HG03139 (cell line): ENCODE data around the gene SSNA1.

Source experiments
- ATAC-seq: cut with Tn5 transposase; IDR thresholded peaks from one replicate; pipeline ENCODE4 v1.9.1; 2021; ENCODE audit not compliant: unreplicated experiment

SSNA1 gene

DNA sequence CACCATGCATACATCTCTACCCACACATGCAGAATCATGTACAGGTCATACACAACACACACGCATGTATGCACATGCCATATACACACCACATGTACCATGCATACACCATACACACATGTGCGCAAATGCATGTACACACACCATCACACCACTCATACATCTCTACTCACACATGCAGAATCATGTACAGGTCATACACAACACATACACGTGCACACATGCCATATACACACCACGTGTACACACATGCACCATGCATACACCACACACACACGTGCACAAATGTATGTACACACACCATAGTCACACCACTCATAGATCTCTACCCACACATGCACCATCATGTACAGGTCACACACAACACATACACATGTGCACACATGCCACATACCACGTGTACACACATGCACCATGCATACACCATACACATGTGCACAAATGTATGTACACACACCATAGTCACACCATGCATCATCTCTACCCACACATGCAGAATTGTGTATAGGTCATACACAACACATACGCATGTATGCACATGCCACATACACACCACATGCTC lies 35.6 kb upstream of the SSNA1 start:
- no peak for ATAC-seq

GRCh38 chr9:137156567-137157375 lies 31.7 kb upstream of the SSNA1 start:
- ATAC-seq = no peak

DNA sequence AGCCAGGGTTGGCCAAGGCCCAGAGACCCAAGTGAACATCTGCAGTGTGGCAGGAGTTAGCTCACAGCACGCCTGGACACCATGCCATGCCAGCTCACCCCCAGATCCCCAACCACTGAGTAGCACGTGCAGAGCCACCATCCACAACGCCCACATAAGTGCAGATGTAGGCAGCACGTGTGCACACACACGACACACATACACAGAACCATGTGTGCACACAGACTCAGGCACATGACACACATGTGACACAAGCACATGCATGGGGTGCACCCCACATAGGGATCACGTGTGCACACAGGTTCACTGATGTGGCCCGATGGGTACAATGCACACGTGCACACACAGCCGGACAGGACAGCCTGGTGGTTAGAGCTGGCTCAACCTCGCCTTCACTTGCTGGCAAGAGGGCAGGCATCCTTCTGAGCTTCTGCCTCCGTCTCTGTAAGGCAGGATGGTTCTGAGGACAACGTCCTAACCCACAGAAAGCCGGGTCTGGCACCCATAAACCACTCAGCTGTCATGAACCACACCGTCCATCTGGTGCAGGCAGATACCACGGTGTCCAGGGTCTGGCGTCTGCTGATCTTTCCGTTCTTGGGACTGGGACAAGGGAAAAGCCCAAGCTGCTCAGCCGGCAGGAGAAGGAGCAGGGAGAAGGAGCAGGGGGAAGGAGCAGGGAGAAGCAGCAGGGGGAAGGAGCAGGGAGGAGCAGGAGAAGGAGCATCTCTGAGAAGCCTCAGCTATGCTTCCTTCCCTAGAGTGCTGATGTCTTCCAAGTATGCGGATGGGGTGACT lies 30.7 kb upstream of the SSNA1 start:
- ATAC-seq = no peak

GRCh38 chr9:137158625-137159024 lies 29.9 kb upstream of the SSNA1 start:
- ATAC-seq = no peak

GRCh38 chr9:137159105-137160053 lies 29.1 kb upstream of the SSNA1 start:
- no peak for ATAC-seq

DNA sequence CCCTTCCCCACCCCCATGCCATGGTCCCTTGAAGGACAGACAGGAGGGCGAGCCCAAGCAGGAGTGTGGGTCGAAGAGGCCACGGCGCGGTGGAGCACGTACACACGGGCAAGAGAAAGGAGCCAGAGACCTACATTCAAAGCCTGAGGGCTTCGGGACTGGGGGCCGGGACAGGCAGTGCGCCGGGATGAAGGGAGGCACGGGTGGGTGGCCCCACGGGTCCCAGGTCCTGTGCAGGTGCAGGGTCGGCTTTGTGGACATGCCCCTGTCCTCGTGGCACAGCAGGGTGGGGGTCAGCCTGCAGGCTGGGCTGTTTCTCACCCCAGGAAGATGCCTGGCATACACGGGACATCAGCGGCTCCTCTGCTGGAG lies 28.4 kb upstream of the SSNA1 start:
- no peak for ATAC-seq

- ATAC-seq = no peak
Observed at GRCh38 chr9:137160716-137161557, 27.5 kb upstream of the SSNA1 start.

DNA sequence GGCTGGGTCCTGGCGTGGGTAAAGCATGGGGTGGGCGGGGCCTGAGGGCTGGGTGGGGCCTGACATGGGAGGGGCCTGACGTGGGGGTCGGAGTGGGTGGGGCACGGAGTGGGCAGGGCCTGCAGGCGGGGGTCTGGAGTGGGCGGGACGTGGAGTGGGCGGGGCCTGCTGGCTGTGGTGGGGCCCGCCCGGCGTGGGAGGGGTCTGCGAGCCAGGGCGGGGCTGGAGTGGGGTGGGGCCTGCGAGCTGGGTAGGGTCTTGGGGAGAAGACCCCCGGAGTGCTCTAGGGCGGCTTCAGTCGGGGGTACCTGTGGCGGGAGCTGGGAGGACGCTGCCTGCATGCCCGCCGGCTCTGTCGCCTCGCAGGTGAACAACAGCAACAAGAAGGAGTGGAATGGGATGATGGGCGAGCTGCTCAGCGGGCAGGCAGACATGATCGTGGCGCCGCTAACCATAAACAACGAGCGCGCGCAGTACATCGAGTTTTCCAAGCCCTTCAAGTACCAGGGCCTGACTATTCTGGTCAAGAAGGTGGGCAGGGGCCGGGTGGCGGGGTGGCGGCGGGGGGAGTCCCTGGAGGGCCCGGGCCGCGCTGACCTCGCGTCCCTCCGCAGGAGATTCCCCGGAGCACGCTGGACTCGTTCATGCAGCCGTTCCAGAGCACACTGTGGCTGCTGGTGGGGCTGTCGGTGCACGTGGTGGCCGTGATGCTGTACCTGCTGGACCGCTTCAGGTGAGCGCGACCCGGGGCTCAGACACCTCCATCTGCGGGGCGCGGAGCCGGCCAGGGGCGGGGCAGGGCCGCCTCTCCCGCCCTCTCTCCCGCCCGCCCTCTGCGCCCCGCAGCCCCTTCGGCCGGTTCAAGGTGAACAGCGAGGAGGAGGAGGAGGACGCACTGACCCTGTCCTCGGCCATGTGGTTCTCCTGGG lies 26.7 kb upstream of the SSNA1 start:
- ATAC-seq = no peak

DNA sequence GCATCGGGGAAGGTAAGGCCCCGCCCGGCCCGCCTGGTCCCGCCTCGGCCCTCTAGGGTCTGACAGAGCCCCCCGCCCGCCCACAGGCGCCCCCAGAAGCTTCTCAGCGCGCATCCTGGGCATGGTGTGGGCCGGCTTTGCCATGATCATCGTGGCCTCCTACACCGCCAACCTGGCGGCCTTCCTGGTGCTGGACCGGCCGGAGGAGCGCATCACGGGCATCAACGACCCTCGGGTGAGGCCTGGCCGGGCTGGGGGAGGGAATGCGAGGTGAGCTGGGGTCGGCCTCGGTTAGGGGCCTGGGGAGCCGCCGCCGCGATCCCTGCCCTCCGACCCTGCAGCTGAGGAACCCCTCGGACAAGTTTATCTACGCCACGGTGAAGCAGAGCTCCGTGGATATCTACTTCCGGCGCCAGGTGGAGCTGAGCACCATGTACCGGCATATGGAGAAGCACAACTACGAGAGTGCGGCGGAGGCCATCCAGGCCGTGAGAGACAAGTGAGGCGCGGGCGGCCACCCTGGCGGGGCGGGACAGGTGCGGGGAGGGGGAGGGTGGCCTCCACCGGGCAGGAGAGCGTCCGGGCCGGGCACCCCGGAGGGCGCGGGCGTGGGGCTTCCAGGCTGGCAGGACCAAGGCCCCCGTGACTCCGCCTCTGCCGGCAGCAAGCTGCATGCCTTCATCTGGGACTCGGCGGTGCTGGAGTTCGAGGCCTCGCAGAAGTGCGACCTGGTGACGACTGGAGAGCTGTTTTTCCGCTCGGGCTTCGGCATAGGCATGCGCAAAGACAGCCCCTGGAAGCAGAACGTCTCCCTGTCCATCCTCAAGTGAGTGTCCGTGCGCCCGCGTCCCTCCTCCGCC lies 25.7 kb upstream of the SSNA1 start:
- ATAC-seq = no peak

- ATAC-seq = no peak
Observed at GRCh38 chr9:137163365-137163715, 25.1 kb upstream of the SSNA1 start.

DNA sequence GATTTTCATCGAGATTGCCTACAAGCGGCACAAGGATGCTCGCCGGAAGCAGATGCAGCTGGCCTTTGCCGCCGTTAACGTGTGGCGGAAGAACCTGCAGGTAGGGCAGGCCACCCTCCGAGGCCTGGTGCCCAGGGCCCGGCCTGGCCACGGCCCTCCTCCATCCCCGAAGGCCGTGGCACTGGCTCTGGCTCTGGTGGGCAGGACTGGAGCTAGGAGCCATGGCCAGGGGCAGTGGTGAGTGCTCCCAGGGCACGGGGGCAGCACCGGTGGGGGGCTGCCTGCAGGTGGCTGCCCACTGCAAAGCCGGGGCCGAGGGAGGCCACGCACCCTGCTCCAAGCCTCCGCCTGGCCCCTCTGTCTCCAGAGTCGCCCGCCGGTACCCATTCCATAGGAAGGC lies 24.7 kb upstream of the SSNA1 start:
- no peak for ATAC-seq

DNA sequence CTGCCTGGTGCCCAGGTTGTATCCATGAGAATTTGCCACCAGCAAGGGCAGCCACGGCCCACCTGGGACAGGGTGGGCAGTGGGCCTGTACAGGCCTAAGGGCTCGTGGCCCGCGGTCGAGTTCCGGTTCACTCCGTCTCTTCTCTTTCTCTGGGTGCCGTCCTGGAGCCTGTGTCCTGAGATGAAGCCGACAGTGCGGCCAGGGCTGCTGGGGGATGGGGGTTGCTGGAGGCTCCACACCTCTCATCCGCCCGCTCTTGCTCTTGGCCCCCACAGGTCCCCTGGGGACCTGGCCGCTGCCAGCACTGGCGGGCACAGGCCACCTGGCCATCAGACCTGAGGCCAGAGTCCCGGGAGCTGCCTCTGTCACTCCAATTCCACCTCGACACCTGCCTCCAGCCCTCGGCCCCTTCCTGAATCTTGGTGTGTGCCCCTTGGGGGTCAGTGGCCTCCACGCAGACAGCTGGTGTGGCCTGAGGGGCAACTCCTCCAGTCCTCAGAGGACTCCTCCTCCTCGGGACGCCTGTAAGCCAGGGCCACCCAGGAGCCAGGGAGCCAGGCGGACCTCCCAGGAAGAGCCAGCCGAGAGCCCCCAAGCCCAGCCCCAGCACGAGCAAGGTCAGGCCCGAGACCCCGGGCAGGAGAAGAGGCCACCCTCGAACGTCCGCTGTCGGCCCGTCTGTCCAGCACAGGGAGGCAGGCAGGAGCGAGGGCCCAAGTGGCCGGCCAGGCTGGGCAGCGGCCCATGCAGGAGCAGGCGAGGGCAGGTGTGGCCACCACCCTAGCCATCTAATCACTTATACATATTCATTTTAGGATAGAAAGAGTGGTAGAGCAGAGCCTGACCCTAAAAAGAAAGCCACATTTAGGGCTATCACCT lies 23.9 kb upstream of the SSNA1 start:
- ATAC-seq = no peak

DNA sequence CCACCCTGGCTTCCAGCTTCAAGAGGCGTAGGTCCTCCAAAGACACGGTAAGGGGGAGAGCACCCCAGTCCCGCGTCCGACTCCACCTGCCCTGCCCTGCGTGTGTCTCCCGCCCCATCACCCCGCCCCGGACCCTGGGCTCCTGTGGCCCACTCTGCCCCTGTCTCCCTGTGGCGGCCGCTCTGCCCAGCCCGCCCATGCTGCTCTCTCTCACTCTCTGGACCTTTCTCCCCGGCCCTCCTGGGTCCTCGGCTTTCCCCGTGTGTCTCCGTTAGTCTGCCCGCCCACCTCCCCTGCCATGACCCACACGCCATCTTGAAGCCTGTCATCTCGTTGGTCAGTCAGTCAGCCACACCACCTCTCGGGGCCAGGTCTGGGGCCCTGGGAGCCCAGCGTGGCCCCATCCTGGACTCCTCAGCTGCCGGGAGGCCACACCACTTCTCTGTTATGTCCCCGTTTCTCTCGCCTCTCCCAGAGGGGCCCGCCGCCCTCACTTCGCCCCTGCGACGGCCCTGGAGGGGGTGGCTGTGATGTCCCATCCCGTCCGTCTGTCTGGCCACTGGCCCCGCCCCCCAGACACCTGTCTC lies 23.1 kb upstream of the SSNA1 start:
- ATAC-seq = no peak

DNA sequence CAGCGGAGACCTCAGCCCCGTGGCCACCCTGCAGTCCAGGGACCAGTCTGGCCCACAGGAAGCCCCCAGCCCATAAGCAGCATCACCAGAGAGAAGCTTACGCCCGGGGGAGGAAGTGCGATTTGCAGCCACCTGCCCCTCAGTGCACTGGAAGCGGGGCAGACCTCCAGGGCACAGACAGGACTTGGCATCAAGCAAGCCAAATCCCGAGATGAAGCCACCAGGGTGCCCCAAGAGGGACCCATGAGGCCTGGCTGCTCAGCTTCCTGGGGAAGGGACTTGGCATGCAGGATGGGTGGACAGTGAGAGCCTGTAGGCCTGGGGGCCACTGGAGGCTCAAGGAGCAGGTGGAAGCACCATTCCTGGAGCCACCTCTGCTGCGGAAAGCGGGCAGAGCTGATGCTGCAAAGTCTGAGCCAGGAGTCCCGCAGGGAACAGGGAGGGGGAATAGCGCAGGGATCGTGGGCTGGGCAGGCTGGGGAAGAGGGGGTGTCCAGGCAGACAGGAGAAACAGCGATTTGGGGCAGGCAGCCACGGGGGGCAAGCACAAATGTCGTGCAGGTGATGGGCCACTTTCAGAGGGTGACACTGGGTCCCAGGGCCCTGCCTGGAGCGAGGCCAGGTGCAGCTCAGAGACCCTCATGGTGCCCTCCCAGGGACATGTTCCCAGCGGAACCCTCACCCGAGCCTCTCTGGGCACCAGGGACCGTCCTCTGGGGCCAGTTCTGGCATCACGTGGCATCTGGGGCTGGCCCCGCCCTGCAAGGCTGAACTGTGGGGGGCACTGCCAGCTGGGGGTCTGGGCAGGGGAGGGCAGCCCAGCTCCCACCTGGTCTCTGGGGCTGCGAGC lies 21.9 kb upstream of the SSNA1 start:
- ATAC-seq = no peak

- ATAC-seq = no peak
Observed at GRCh38 chr9:137167277-137167746, 21.2 kb upstream of the SSNA1 start.
